HCT116 (cell line): ENCODE measurements around the gene CHRNB1. TPM values are rescaled to one million over a fixed set of nuclear protein-coding genes. Genes with fewer than 3 reads are reported as not detected.

Experiments
- ATAC-seq: fragments of 200-7000 bp; cut with Tn5 transposase; 2 replicates; pipeline ENCODE4 v1.9.1; 2020; ENCODE audit warnings: mild to moderate bottlenecking, moderate library complexity
- BruUV-seq: library from RNA; stranded (reverse); fragments of 400-500 nt; replicated peaks from 2 replicates; lab custom pipeline; 2021; lab: Mats Ljungman, UMichigan
- CTCF ChIA-PET: fragments of 300-600 bp; sonication (Branson Sonifier 250); formaldehyde crosslinking; loops from one replicate; lab custom pipeline; 2021; ENCODE audit warnings: antibody characterized with exemption; lab: Charles Lee
- POLR2A ChIA-PET: fragments of 300-600, 350-600 bp; sonication (Branson Sonifier 250); formaldehyde crosslinking; loops from one replicate; lab custom pipeline; 2021; ENCODE audit warnings: antibody characterized with exemption; lab: Charles Lee
- RAD21 ChIA-PET, 2 experiments: fragments of 300-600 bp; sonication (Branson Sonifier 250); formaldehyde crosslinking; loops; one replicate each; lab custom pipeline; 2023; ENCODE audit warnings: low total read pairs in 2 of 2; ENCODE audit not compliant: uncharacterized antibody in 2 of 2, unreplicated experiment in 2 of 2, low non-redundant PET in 1 of 2; lab: Charles Lee
- DNase-seq: peaks from one replicate; pipeline ENCODE4 v3.0.0-alpha.2; 2010; ENCODE audit warnings: low read depth, low spot score
- H2AFZ ChIP-seq: fragments of 200-600 bp; shearing (Covaris generic), sonication (generic); 2 replicates; pipeline ENCODE4 v1.6.1; 2017; ENCODE audit warnings: low read depth, mixed run types, mixed read lengths, antibody characterized with exemption, low read length; ENCODE audit not compliant: poor library complexity, severe bottlenecking
- H3K27ac ChIP-seq: 2 replicates; pipeline ENCODE4 v1.5.1; 2012; ENCODE audit warnings: low read depth, low read length
- H3K27me3 ChIP-seq: fragments of 200-600 bp; sonication (generic); 2 replicates; pipeline ENCODE4 v1.6.1; 2016; ENCODE audit warnings: mixed run types, low read length, mixed read lengths; ENCODE audit not compliant: insufficient read depth
- H3K36me3 ChIP-seq, 2 experiments: fragments of 200-500 bp in 1 of 2; fragments of 200-600 bp in 1 of 2; sonication (Bioruptor generic) in 1 of 2; sonication (generic) in 1 of 2; 2 replicates each; pipeline versions ENCODE4 v1.5.1 to v1.6.1; 2014 to 2016; ENCODE audit warnings: low read length in 2 of 2, inconsistent platforms in 1 of 2, mixed read lengths in 1 of 2, mixed run types in 1 of 2; ENCODE audit not compliant: insufficient read depth in 2 of 2, control insufficient read depth in 1 of 2
- H3K4me1 ChIP-seq, 2 experiments: fragments of 200-600 bp in 1 of 2; sonication (generic) in 1 of 2; 2 replicates each; pipeline versions ENCODE4 v1.5.1 to v1.6.1; 2012 to 2017; ENCODE audit warnings: low read length in 2 of 2, inconsistent platforms in 1 of 2, mild to moderate bottlenecking in 1 of 2, mixed read lengths in 1 of 2, mixed run types in 1 of 2, moderate library complexity in 1 of 2; ENCODE audit not compliant: insufficient read depth in 2 of 2, control insufficient read depth in 1 of 2
- H3K4me2 ChIP-seq: fragments of 200-600 bp; sonication (generic); 2 replicates; pipeline ENCODE4 v1.6.1; 2017; ENCODE audit warnings: mixed run types, low read length, mixed read lengths
- H3K4me3 ChIP-seq, 2 experiments: fragments of 200-600 bp in 1 of 2; sonication (generic) in 1 of 2; replicated peaks in 1 of 2; 2 replicates each; pipeline ENCODE4 v1.5.1; 2011 to 2016; ENCODE audit warnings: low read length in 2 of 2, control low read depth in 1 of 2, low read depth in 1 of 2, mild to moderate bottlenecking in 1 of 2, mixed read lengths in 1 of 2, mixed run types in 1 of 2
- H3K79me2 ChIP-seq: fragments of 200-600 bp; sonication (generic); 2 replicates; pipeline ENCODE4 v1.6.1; 2017; ENCODE audit warnings: mild to moderate bottlenecking, mixed run types, low read length, moderate library complexity, mixed read lengths; ENCODE audit not compliant: insufficient read depth
- H3K9ac ChIP-seq: fragments of 200-600 bp; sonication (generic); 2 replicates; pipeline ENCODE4 v1.6.1; 2016; ENCODE audit warnings: low read length, mixed read lengths
- H3K9me2 ChIP-seq: fragments of 200-600 bp; sonication (generic), shearing (Covaris generic); 2 replicates; pipeline ENCODE4 v1.6.1; 2017; ENCODE audit warnings: mixed run types, mild to moderate bottlenecking, moderate library complexity; ENCODE audit not compliant: insufficient read depth
- H3K9me3 ChIP-seq, 2 experiments: fragments of 200-500 bp in 1 of 2; fragments of 200-600 bp in 1 of 2; sonication (Bioruptor generic) in 1 of 2; sonication (generic) in 1 of 2; 2 replicates each; pipeline ENCODE4 v1.6.1; 2014 to 2017; ENCODE audit warnings: low read length in 2 of 2, mixed read lengths in 2 of 2, inconsistent platforms in 1 of 2, low read depth in 1 of 2, mild to moderate bottlenecking in 1 of 2, mixed run types in 1 of 2, moderate library complexity in 1 of 2; ENCODE audit not compliant: control insufficient read depth in 1 of 2, insufficient read depth in 1 of 2
- H4K20me1 ChIP-seq: fragments of 200-600 bp; sonication (generic), shearing (Covaris generic); 2 replicates; pipeline ENCODE4 v1.6.1; 2017; ENCODE audit warnings: mixed run types, mild to moderate bottlenecking, moderate library complexity; ENCODE audit not compliant: insufficient read depth
- ATF3 ChIP-seq: IDR thresholded peaks from 2 replicates; pipeline ENCODE4 v1.6.1; 2012
- CEBPB ChIP-seq: IDR thresholded peaks from 2 replicates; pipeline ENCODE4 v1.6.1; 2012; ENCODE audit warnings: low read depth
- EZH2 ChIP-seq: fragments of 200-600 bp; sonication (generic); IDR thresholded peaks from 2 replicates; pipeline ENCODE4 v1.6.1; 2017; ENCODE audit warnings: antibody characterized with exemption, mixed run types
- EZH2phosphoT487 ChIP-seq: fragments of 200-600 bp; IDR thresholded peaks from 2 replicates; pipeline ENCODE4 v1.6.1; 2018; ENCODE audit warnings: antibody characterized with exemption, borderline replicate concordance
- POLR2AphosphoS5 ChIP-seq: IDR thresholded peaks from 2 replicates; pipeline ENCODE4 v1.6.1; 2011; ENCODE audit warnings: mild to moderate bottlenecking, low read depth, low read length, moderate library complexity
- RAD21 ChIP-seq: IDR thresholded peaks from 2 replicates; pipeline ENCODE4 v1.6.1; 2012; ENCODE audit warnings: low read depth, mild to moderate bottlenecking
- REST ChIP-seq: IDR thresholded peaks from 2 replicates; pipeline ENCODE4 v1.6.1; 2012; ENCODE audit warnings: low read depth
- SIN3A ChIP-seq: IDR thresholded peaks from 2 replicates; pipeline ENCODE4 v1.6.1; 2012; ENCODE audit warnings: low read depth
- ZFX ChIP-seq: fragments of 450-650 bp; IDR thresholded peaks from 2 replicates; pipeline ENCODE4 v1.6.1; 2017
- ZNF274 ChIP-seq: fragments of 200-500 bp; sonication (Bioruptor generic); IDR thresholded peaks from 2 replicates; pipeline ENCODE4 v1.6.1; 2014; ENCODE audit warnings: mild to moderate bottlenecking, low read depth, low read length, inconsistent platforms
- intact Hi-C: fragments of 100-400 bp; cut with micrococcal nuclease; formaldehyde crosslinking; loops from 2 replicates; pipeline ENCODE4 v1.10.0; 2022
- total RNA-seq: library from RNA; stranded (reverse); gene quantifications from one replicate; pipeline ENCODE4 v1.2.1, GENCODE V29; 2021; ENCODE audit not compliant: unreplicated experiment

Gene CHRNB1
- total RNA-seq, 1 experiment from 2014 or later, result 10.4 TPM

DNA sequence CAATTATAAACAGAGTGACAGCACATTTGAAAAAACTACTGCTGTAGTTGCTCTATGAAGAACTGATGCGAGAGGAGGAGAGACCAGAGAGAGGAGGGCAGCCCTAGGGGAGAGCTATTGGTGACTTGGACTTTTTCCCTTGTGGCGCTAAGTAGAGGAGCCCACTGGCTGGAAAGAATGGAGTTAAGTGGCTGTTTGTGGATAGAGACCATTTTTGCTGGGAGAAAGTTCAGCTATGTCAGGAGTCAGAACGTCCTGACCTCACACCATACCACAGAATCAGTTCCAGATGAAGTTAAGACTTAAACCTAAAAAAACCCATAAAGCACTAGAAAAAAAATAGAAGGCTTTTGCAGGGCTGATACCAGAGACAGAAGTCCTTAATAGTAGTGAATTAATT lies 41.3 kb downstream of the CHRNB1 start:
- Histone ChIP-seq H3K27me3 (no peaks in the 10 kb centered on the region), H3K4me3 (peak overlapping the region; percentile 95 to 100; a peak in 2 of 4 replicates), H3K27ac (peak overlapping the region; percentile 4; the same call in 1 of the 2 replicates), H3K9me2 (no peaks in the 10 kb centered on the region), H4K20me1 (peaks cover 42% of the 10 kb centered on the region; the same call in 1 of the 2 replicates), H3K79me2 (peaks cover 67% of the 10 kb centered on the region), H3K4me2 (peak overlapping the region; percentile 100), H3K9ac (peak overlapping the region; percentile 10; the same call in 1 of the 2 replicates), H3K9me3 (no peaks in the 10 kb centered on the region), H3K36me3 (peaks cover 5 to 27% of the 10 kb centered on the region in 2 experiments; a peak in 3 of 4 replicates), H2AFZ (no peak overlapping the region), H3K4me1 (peaks cover 9 to 35% of the 10 kb centered on the region in 2 experiments; a peak in 3 of 4 replicates)
- intact Hi-C loops, result loop anchor here (10.0 kb wide), 1 partner anchor 79 kb away; the partner anchor contains the start of gene SENP3
- ChIA-PET RAD21 (interaction anchor here in 1 of 2 experiments (0.8 kb wide), 1 partner anchor 40 kb away, joined by 3 read pairs; no protein-coding TSS in a partner anchor), CTCF (no interaction called here), POLR2A (interaction anchor here (1.2 kb wide), 1 partner anchor 82 kb away, joined by 3 read pairs; the partner anchor contains the start of gene TMEM256)
- TF ChIP-seq ATF3 (no peak), REST (no peak), EZH2 (no peak), EZH2phosphoT487 (no peak), POLR2AphosphoS5 (no peak), SIN3A (no peak), RAD21 (no peak), ZNF274 (no peak), CEBPB (no peak), ZFX (no peak)
- no TSS peak for BruUV-seq
- DNase-seq, result no peak
- ATAC-seq, result no peak
